ENCODE data around the gene VWCE. TPM values are rescaled to one million over a fixed set of nuclear protein-coding genes. Genes with fewer than 3 reads are reported as not detected.

VWCE gene
- total and polyA plus RNA-seq, 9 of the 15 experiments (the other 6 are each of a cell fraction or from before 2014, with no cell fraction given): 0.06 to 1.6 (median 0.63) TPM; not detected in 1

DNA sequence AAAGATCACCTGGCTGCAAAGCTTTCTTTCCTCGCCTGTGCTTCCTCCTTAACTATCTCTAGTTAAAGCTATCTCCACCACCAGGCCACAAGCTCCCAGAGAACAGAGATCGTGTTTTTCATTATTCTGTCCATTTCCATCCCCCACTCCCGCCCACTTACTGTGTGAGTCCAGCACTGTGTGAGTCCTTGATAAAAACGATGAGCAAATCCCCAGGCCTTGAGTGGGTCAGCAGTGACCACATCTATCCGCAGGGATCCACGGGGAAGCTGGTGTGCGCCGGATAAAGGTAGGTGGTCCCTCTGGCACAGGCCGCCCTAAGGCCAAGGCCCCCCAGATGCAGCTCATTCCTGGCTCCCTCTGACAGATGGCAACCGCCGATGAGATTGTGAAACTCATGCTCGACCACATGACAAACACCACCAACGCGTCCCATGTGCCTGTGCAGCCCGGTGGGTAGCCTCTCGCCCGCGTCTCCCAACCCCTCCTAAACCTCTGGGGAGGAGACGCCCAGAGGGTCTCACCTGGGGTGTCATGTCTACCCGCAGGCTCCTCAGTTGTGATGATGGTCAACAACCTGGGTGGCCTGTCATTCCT is 47.2 kb upstream of the VWCE start (continued):
- TF ChIP-seq, protein P1, sequence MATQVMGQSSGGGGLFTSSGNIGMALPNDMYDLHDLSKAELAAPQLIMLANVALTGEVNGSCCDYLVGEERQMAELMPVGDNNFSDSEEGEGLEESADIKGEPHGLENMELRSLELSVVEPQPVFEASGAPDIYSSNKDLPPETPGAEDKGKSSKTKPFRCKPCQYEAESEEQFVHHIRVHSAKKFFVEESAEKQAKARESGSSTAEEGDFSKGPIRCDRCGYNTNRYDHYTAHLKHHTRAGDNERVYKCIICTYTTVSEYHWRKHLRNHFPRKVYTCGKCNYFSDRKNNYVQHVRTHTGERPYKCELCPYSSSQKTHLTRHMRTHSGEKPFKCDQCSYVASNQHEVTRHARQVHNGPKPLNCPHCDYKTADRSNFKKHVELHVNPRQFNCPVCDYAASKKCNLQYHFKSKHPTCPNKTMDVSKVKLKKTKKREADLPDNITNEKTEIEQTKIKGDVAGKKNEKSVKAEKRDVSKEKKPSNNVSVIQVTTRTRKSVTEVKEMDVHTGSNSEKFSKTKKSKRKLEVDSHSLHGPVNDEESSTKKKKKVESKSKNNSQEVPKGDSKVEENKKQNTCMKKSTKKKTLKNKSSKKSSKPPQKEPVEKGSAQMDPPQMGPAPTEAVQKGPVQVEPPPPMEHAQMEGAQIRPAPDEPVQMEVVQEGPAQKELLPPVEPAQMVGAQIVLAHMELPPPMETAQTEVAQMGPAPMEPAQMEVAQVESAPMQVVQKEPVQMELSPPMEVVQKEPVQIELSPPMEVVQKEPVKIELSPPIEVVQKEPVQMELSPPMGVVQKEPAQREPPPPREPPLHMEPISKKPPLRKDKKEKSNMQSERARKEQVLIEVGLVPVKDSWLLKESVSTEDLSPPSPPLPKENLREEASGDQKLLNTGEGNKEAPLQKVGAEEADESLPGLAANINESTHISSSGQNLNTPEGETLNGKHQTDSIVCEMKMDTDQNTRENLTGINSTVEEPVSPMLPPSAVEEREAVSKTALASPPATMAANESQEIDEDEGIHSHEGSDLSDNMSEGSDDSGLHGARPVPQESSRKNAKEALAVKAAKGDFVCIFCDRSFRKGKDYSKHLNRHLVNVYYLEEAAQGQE (IDR thresholded peaks at IDR 0.05; ENCODE audit: borderline replicate concordance): peak; percentile 34
- TF ChIP-seq, protein P1 (CRISPR knock-in tag; IDR thresholded peaks at IDR 0.05; ENCODE audit: low read depth): no peak
- TF ChIP-seq CBX2 (IDR thresholded peaks at IDR 0.05; ENCODE audit: insufficient read depth, low read length, poor library complexity, severe bottlenecking) (no peak), HEY1 (CRISPR knock-in tag; IDR thresholded peaks at IDR 0.05; ENCODE audit: borderline replicate concordance) (no peak), JUND (IDR thresholded peaks at IDR 0.05; ENCODE audit: borderline replicate concordance, low read depth, low read length) (peak; percentile 37; the same call in 1 of the 2 replicates), JUND (tag; IDR thresholded peaks at IDR 0.05; ENCODE audit: borderline replicate concordance, low read depth, low read length) (peak; percentile 41; the same call in 1 of the 3 replicates), ZNF3 (CRISPR knock-in tag; IDR thresholded peaks at IDR 0.05) (no peak), ZNF589 (CRISPR knock-in tag; IDR thresholded peaks at IDR 0.05; ENCODE audit: low read depth) (peak; percentile 64; the same call in 1 of the 2 replicates), NONO (IDR thresholded peaks at IDR 0.05; ENCODE audit: low read depth in 2 of 2, low read length in 1 of 2) (no peak), FOSL1 (tag; conservative IDR thresholded peaks at IDR 0.05) (no peak), ZKSCAN8 (CRISPR knock-in tag; IDR thresholded peaks at IDR 0.05) (no peak), POLR2AphosphoS5 (IDR thresholded peaks at IDR 0.05; ENCODE audit: control insufficient read depth, insufficient read depth, low read depth, low read length) (peak; percentile 95)
- TF ChIP-seq, protein P2, sequence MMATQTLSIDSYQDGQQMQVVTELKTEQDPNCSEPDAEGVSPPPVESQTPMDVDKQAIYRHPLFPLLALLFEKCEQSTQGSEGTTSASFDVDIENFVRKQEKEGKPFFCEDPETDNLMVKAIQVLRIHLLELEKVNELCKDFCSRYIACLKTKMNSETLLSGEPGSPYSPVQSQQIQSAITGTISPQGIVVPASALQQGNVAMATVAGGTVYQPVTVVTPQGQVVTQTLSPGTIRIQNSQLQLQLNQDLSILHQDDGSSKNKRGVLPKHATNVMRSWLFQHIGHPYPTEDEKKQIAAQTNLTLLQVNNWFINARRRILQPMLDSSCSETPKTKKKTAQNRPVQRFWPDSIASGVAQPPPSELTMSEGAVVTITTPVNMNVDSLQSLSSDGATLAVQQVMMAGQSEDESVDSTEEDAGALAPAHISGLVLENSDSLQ (IDR thresholded peaks at IDR 0.05): no peak
- TF ChIP-seq, protein P3, sequence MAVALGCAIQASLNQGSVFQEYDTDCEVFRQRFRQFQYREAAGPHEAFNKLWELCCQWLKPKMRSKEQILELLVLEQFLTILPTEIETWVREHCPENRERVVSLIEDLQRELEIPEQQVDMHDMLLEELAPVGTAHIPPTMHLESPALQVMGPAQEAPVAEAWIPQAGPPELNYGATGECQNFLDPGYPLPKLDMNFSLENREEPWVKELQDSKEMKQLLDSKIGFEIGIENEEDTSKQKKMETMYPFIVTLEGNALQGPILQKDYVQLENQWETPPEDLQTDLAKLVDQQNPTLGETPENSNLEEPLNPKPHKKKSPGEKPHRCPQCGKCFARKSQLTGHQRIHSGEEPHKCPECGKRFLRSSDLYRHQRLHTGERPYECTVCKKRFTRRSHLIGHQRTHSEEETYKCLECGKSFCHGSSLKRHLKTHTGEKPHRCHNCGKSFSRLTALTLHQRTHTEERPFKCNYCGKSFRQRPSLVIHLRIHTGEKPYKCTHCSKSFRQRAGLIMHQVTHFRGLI (CRISPR knock-in tag; IDR thresholded peaks at IDR 0.05): no peak
- TF ChIP-seq, protein P4, sequence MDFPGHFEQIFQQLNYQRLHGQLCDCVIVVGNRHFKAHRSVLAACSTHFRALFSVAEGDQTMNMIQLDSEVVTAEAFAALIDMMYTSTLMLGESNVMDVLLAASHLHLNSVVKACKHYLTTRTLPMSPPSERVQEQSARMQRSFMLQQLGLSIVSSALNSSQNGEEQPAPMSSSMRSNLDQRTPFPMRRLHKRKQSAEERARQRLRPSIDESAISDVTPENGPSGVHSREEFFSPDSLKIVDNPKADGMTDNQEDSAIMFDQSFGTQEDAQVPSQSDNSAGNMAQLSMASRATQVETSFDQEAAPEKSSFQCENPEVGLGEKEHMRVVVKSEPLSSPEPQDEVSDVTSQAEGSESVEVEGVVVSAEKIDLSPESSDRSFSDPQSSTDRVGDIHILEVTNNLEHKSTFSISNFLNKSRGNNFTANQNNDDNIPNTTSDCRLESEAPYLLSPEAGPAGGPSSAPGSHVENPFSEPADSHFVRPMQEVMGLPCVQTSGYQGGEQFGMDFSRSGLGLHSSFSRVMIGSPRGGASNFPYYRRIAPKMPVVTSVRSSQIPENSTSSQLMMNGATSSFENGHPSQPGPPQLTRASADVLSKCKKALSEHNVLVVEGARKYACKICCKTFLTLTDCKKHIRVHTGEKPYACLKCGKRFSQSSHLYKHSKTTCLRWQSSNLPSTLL (IDR thresholded peaks at IDR 0.05): no peak
